ENCODE results near the gene CPNE4. TPM values are rescaled to one million over a fixed set of nuclear protein-coding genes. Genes with fewer than 3 reads are reported as not detected.

Gene CPNE4
- total RNA-seq, 2 donors from 2014 or later = not detected

- H3K4me1 ChIP-seq = no peaks in the 10 kb centered on the region
- DNase-seq = no peak
- no peak overlapping the region for H3K27ac ChIP-seq
- TF ChIP-seq, protein P1, sequence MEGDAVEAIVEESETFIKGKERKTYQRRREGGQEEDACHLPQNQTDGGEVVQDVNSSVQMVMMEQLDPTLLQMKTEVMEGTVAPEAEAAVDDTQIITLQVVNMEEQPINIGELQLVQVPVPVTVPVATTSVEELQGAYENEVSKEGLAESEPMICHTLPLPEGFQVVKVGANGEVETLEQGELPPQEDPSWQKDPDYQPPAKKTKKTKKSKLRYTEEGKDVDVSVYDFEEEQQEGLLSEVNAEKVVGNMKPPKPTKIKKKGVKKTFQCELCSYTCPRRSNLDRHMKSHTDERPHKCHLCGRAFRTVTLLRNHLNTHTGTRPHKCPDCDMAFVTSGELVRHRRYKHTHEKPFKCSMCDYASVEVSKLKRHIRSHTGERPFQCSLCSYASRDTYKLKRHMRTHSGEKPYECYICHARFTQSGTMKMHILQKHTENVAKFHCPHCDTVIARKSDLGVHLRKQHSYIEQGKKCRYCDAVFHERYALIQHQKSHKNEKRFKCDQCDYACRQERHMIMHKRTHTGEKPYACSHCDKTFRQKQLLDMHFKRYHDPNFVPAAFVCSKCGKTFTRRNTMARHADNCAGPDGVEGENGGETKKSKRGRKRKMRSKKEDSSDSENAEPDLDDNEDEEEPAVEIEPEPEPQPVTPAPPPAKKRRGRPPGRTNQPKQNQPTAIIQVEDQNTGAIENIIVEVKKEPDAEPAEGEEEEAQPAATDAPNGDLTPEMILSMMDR (IDR thresholded peaks at IDR 0.05) = no peak
- no peak for TF ChIP-seq POLR2A (IDR thresholded peaks at IDR 0.05)
- no peak for ATAC-seq
- H3K27me3 ChIP-seq = no peaks in the 10 kb centered on the region
- H3K9me3 ChIP-seq = peaks cover 0 to 6% (median 0%) of the 10 kb centered on the region in 3 donors
- H3K4me3 ChIP-seq = no peak overlapping the region
- H3K36me3 ChIP-seq (replicated peaks in 1 of 2; ENCODE audit: insufficient read depth in 1 of 2, low read depth in 2 of 2) = no peaks in the 10 kb centered on the region
- intact Hi-C loops (cut with DNase I) = no loop called here
Observed at GRCh38 chr3:131743126-131743525, 291.7 kb downstream of the CPNE4 start.

DNA sequence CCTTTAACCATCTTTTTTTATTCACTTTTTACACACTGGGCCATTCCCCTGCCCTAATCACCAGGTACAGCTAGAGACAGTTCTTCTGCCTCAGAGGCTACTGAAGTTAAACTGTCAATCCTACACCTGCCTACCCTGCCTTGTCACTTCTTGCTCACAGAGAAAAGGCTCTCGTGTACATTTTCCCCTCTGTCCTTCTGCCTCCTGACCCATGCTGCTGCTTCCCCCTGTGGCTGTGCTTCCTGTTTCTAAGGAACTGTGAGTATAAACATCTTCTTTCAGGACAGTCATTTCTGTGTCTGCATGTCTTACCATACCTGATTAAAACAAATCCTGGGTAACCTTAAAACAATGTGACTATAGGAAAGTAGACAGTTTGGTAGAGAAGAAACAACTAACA is 295.6 kb downstream of the CPNE4 start:
- no peak for DNase-seq
- 20 to 23% methylated on average over 1 of the region's 1 CpG for WGBS, 2 donors
- no peaks in the 10 kb centered on the region for H3K36me3 ChIP-seq (replicated peaks in 1 of 2; ENCODE audit: insufficient read depth in 1 of 2, low read depth in 2 of 2)
- H3K9me3 ChIP-seq = no peaks in the 10 kb centered on the region
- H3K4me1 ChIP-seq = no peaks in the 10 kb centered on the region
- TF ChIP-seq POLR2A (IDR thresholded peaks at IDR 0.05) = no peak
- TF ChIP-seq, protein P1 (IDR thresholded peaks at IDR 0.05) = no peak
- intact Hi-C loops (cut with DNase I) = no loop called here
- no peak overlapping the region for H3K4me3 ChIP-seq
- no peak for ATAC-seq
- H3K27ac ChIP-seq = no peak overlapping the region
- H3K27me3 ChIP-seq = peaks cover 0 to 5% of the 10 kb centered on the region in 2 donors

DNA sequence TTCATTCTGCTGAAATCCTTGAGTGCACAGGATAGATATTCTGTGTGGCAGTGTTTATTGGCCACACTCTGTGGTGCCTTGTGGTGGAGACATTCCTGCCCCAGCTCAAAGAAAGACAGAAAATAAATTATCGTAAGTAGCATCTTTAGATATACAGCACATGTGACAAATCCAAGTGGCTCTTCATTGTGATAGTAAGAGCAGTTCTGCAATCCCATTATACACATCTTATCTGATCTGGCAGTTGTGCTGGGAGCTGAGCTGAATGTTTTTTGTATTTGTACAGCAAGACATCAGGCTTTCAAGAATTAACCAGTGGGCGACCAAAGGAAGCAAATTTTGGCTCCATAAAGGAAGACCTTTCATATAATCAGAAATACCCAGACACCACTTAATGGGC is 296.7 kb downstream of the CPNE4 start:
- DNase-seq (no peak), ATAC-seq (no peak)
- Histone ChIP-seq H3K27ac (no peak overlapping the region), H3K4me3 (no peak overlapping the region), H3K9me3 (no peaks in the 10 kb centered on the region), H3K4me1 (no peaks in the 10 kb centered on the region), H3K36me3 (replicated peaks in 1 of 2; ENCODE audit: insufficient read depth in 1 of 2, low read depth in 2 of 2) (no peaks in the 10 kb centered on the region), H3K27me3 (peaks cover 0 to 5% of the 10 kb centered on the region in 2 donors)
- WGBS, 2 donors = 44 to 50% methylated on average over 2 of the region's 2 CpGs
- no peak for TF ChIP-seq POLR2A (IDR thresholded peaks at IDR 0.05)
- TF ChIP-seq, protein P1 (IDR thresholded peaks at IDR 0.05) = no peak
- intact Hi-C loops (cut with DNase I) = no loop called here

DNA sequence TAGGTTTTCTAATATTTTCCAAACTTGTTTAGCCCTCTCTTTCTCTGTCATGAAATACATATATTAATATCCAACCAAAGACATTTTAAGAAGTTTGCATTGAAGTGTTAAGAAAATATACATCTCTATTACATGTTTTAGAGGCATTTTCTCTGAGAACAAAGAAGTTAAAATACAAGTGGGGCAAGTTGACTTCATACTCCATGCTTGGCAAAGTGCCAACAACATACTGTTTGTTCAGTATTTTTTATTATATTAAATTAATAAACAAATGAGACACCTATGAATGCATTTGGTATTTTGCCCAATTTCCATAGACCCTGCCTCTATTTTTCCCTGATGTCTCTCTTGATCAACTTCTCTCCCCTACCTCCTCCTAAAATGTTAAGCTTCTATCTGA is 299.3 kb downstream of the CPNE4 start:
- DNase-seq (no peak), ATAC-seq (no peak)
- intact Hi-C loops (cut with DNase I) = no loop called here
- TF ChIP-seq POLR2A (IDR thresholded peaks at IDR 0.05) = no peak
- TF ChIP-seq, protein P1 (IDR thresholded peaks at IDR 0.05) = no peak
- Histone ChIP-seq H3K4me1 (no peaks in the 10 kb centered on the region), H3K4me3 (no peak overlapping the region), H3K27me3 (peaks cover 0 to 5% of the 10 kb centered on the region in 2 donors), H3K36me3 (replicated peaks in 1 of 2; ENCODE audit: insufficient read depth in 1 of 2, low read depth in 2 of 2) (no peaks in the 10 kb centered on the region), H3K27ac (no peak overlapping the region), H3K9me3 (no peaks in the 10 kb centered on the region)

- Histone ChIP-seq H3K9me3 (no peaks in the 10 kb centered on the region), H3K4me1 (no peaks in the 10 kb centered on the region), H3K4me3 (no peak overlapping the region), H3K36me3 (replicated peaks in 1 of 2; ENCODE audit: insufficient read depth in 1 of 2, low read depth in 2 of 2) (no peaks in the 10 kb centered on the region), H3K27ac (no peak overlapping the region), H3K27me3 (peaks cover 0 to 5% of the 10 kb centered on the region in 2 donors)
- intact Hi-C loops (cut with DNase I) = no loop called here
- ATAC-seq (no peak), DNase-seq (no peak)
- TF ChIP-seq, protein P1 (IDR thresholded peaks at IDR 0.05) = no peak
- no peak for TF ChIP-seq POLR2A (IDR thresholded peaks at IDR 0.05)
Observed at GRCh38 chr3:131735116-131735515, 299.7 kb downstream of the CPNE4 start.

All from body of pancreas (tissue), 4 donors.